ENCODE measurements around the gene AIRE. TPM values are rescaled to one million over a fixed set of nuclear protein-coding genes. Genes with fewer than 3 reads are reported as not detected.
"Not testable (repeated sequence)": the region's sequence is repeated elsewhere in the genome, so short reads cannot be mapped to it uniquely, and the experiment has no call there.

AIRE gene
- polyA plus RNA-seq, 1 experiment = 0.10 TPM

- H3K4me3 ChIP-seq (ENCODE audit: low read depth, low read length) = no peak overlapping the region
- POLR2A ChIA-PET = no interaction called here
- CTCF ChIA-PET = no interaction called here
- 0 out of 2 replicates have a peak, but pooled peaks cover 1% of the 10 kb centered on the region for H3K27me3 ChIP-seq (ENCODE audit: control insufficient read depth, insufficient read depth, low read length)
- no peak for DNase-seq (ENCODE audit: low read depth)
- H3K36me3 ChIP-seq (ENCODE audit: control insufficient read depth, insufficient read depth, low read length) = no peaks in the 10 kb centered on the region
- no peak for TF ChIP-seq CTCF (IDR thresholded peaks at IDR 0.05; ENCODE audit: insufficient read depth, low read depth, low read length)
Observed at GRCh38 chr21:44273046-44273445, 12.6 kb upstream of the AIRE start.

- Histone ChIP-seq H3K27me3 (ENCODE audit: control insufficient read depth, insufficient read depth, low read length) (peaks cover 1% of the 10 kb centered on the region; the same call in 1 of the 2 replicates), H3K4me3 (ENCODE audit: low read depth, low read length) (no peak overlapping the region), H3K36me3 (ENCODE audit: control insufficient read depth, insufficient read depth, low read length) (no peaks in the 10 kb centered on the region)
- CTCF ChIA-PET = interaction anchor here (1.5 kb wide), 1 partner anchor 9 kb away, joined by 6 read pairs; no protein-coding TSS in a partner anchor
- no peak for TF ChIP-seq CTCF (IDR thresholded peaks at IDR 0.05; ENCODE audit: insufficient read depth, low read depth, low read length)
- DNase-seq (ENCODE audit: low read depth) = no peak
- POLR2A ChIA-PET = no interaction called here
Observed at GRCh38 chr21:44275041-44275440, 10.6 kb upstream of the AIRE start.

GRCh38 chr21:44279354-44280260 is 6.1 kb upstream of the AIRE start:
- H3K4me3 ChIP-seq (ENCODE audit: low read depth, low read length) = no peak overlapping the region
- POLR2A ChIA-PET = no interaction called here
- TF ChIP-seq CTCF (IDR thresholded peaks at IDR 0.05; ENCODE audit: insufficient read depth, low read depth, low read length) = no peak
- peaks cover under 1% of the 10 kb centered on the region; the same call in 1 of the 2 replicates for H3K27me3 ChIP-seq (ENCODE audit: control insufficient read depth, insufficient read depth, low read length)
- no peaks in the 10 kb centered on the region for H3K36me3 ChIP-seq (ENCODE audit: control insufficient read depth, insufficient read depth, low read length)
- CTCF ChIA-PET = no interaction called here
- no peak for DNase-seq (ENCODE audit: low read depth)

- POLR2A ChIA-PET = no interaction called here
- TF ChIP-seq CTCF (IDR thresholded peaks at IDR 0.05; ENCODE audit: insufficient read depth, low read depth, low read length) = no peak
- CTCF ChIA-PET = no interaction called here
Observed at GRCh38 chr21:44281801-44282200, 3.9 kb upstream of the AIRE start.

GRCh38 chr21:44282370-44282769 is 3.3 kb upstream of the AIRE start:
- TF ChIP-seq CTCF (IDR thresholded peaks at IDR 0.05; ENCODE audit: insufficient read depth, low read depth, low read length) = no peak
- POLR2A ChIA-PET = no interaction called here
- Histone ChIP-seq H3K36me3 (ENCODE audit: control insufficient read depth, insufficient read depth, low read length) (no peaks in the 10 kb centered on the region), H3K27me3 (ENCODE audit: control insufficient read depth, insufficient read depth, low read length) (no peaks in the 10 kb centered on the region; the same call in 1 of the 2 replicates), H3K4me3 (ENCODE audit: low read depth, low read length) (no peak overlapping the region)
- CTCF ChIA-PET = no interaction called here
- no peak for DNase-seq (ENCODE audit: low read depth)

More at GRCh38 chr21:44281801-44282200, 3.9 kb upstream of the AIRE start:
- no peak for DNase-seq (ENCODE audit: low read depth)
- no peak overlapping the region for H3K4me3 ChIP-seq (ENCODE audit: low read depth, low read length)
- no peaks in the 10 kb centered on the region; the same call in 1 of the 2 replicates for H3K27me3 ChIP-seq (ENCODE audit: control insufficient read depth, insufficient read depth, low read length)
- H3K36me3 ChIP-seq (ENCODE audit: control insufficient read depth, insufficient read depth, low read length) = no peaks in the 10 kb centered on the region

GRCh38 chr21:44283211-44283785 is 2.4 kb upstream of the AIRE start:
- H3K4me3 ChIP-seq (ENCODE audit: low read depth, low read length); H3K27me3 ChIP-seq (ENCODE audit: control insufficient read depth, insufficient read depth, low read length); POLR2A ChIA-PET; DNase-seq (ENCODE audit: low read depth); H3K36me3 ChIP-seq (ENCODE audit: control insufficient read depth, insufficient read depth, low read length): not testable (repeated sequence)
- CTCF ChIA-PET = interaction anchor here (1.4 kb wide), 1 partner anchor 9 kb away, joined by 6 read pairs; no protein-coding TSS in a partner anchor
